Psoas muscle (tissue), 8 donors: ENCODE data around the gene DHCR24. TPM values are rescaled to one million over a fixed set of nuclear protein-coding genes. Genes with fewer than 3 reads are reported as not detected.

Experiments used
- ATAC-seq, 4 donors: fragments of 200-7000 bp; cut with Tn5 transposase; one replicate each; pipeline ENCODE4 v1.9.1; 2020; ENCODE audit warnings: moderate library complexity in 3 of 4, mild to moderate bottlenecking in 2 of 4
- DNase-seq, 2 donors: peaks; one replicate each; pipeline ENCODE4 v3.0.0-alpha.2; 2020
- H3K27ac ChIP-seq: fragments of 200-600 bp; one replicate; pipeline ENCODE4 v1.8.0; 2022
- H3K27me3 ChIP-seq, 3 donors: fragments of 200-600 bp in 1 of 3; one replicate each; pipeline versions ENCODE4 v1.6.1 to v1.8.0; 2013 to 2022; ENCODE audit warnings: low read length in 2 of 3, mild to moderate bottlenecking in 2 of 3, moderate library complexity in 1 of 3; ENCODE audit not compliant: insufficient read depth in 3 of 3
- H3K36me3 ChIP-seq, 2 donors: fragments of 200-600 bp in 1 of 2; one replicate each; pipeline versions ENCODE4 v1.6.1 to v1.8.0; 2013 to 2022; ENCODE audit warnings: low read depth in 1 of 2, mild to moderate bottlenecking in 1 of 2, moderate library complexity in 1 of 2; ENCODE audit not compliant: insufficient read depth in 1 of 2
- H3K4me1 ChIP-seq: fragments of 200-600 bp; one replicate; pipeline ENCODE4 v1.8.0; 2022
- H3K4me3 ChIP-seq: fragments of 200-600 bp; one replicate; pipeline ENCODE4 v1.8.0; 2022; ENCODE audit warnings: mild to moderate bottlenecking
- H3K9me3 ChIP-seq: fragments of 200-600 bp; one replicate; pipeline ENCODE4 v1.8.0; 2022
- WGBS, 3 donors: extraction: QIAGEN DNeasy Blood & Tissue Kit; methylation state at CpG; one replicate each; pipeline versions ENCODE4 v1.1.6 to v1.1.7; 2013; 5-methylcytosine and 5-hydroxymethylcytosine counted together
- intact Hi-C, 2 donors: fragments of 100-400 bp; cut with DNase I; formaldehyde crosslinking; loops; one replicate each; pipeline versions ENCODE4 v1.11.0 to v1.14.2; 2022
- polyA plus RNA-seq, 3 donors: library from polyadenylated mRNA; stranded (reverse); fragments of 200-250 nt; gene quantifications; one replicate each; pipeline ENCODE4 v1.2.3, GENCODE V29; 2013
- total RNA-seq, 4 donors: library from RNA; stranded (reverse); fragmentation: NEBNext Ultra II Directional in 2 of 4; extraction: Animal tissue kit (Norgen Biotek cat#: 25700) in 2 of 4; gene quantifications; one replicate each; pipeline versions ENCODE4 v1.2.1 to v1.2.4, GENCODE V29; 2021 to 2023
- TF ChIP-seq, protein P1 (sequence below): fragments of 200-600 bp; IDR thresholded peaks from one replicate; pipeline ENCODE4 v1.8.0; 2022; ENCODE audit warnings: antibody characterized with exemption
- donor health status: healthy with polysubstance abuse.
- donor health status: DM: no; HTN: no; CAD: no; lungs with moderate emphysema.
- donor health status: Bipolar disorder and iron deficiency.
- donor health status: healthy.
- donor health status: DM: yes; HTN: yes; CAD: no.
- donor health status: DM: no; HTN: no; CAD: no.
- donor health status: DM: no; HTN: no; CAD: no.
- donor health status: DM: yes; HTN: yes; CAD: no.

DHCR24 gene
- total and polyA plus RNA-seq, 7 donors: 8.8 to 215 (median 117) TPM

DNA sequence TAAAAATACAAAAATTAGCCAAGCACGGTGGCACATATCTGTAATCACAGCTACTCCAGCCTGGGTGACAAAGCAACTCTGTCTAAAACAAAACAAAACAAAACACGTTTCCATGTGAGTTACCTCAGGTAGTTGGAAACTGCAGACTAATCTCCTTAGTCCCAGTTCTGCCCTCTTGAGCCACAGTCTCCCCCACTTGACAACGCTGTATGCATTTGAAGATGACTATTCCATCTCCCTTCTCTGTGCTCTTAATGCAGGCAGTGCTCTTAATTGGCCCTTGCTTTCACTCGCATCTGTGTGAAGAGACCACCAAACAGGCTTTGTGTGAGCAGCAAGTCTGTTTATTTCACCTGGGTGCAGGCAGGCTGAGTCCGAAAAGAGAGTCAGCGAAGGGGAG is 19.6 kb upstream of the DHCR24 start:
- no peaks in the 10 kb centered on the region for H3K9me3 ChIP-seq
- no peaks in the 10 kb centered on the region for H3K36me3 ChIP-seq
- no peaks in the 10 kb centered on the region for H3K4me1 ChIP-seq
- intact Hi-C loops: no loop called here
- 91 to 93% (median 91%) methylated on average over 6 of the region's 6 CpGs for WGBS, 3 donors
- no peaks in the 10 kb centered on the region for H3K27me3 ChIP-seq
- ATAC-seq (no peak), DNase-seq (no peak)
- no peak overlapping the region for H3K27ac ChIP-seq
- TF ChIP-seq, protein P1, sequence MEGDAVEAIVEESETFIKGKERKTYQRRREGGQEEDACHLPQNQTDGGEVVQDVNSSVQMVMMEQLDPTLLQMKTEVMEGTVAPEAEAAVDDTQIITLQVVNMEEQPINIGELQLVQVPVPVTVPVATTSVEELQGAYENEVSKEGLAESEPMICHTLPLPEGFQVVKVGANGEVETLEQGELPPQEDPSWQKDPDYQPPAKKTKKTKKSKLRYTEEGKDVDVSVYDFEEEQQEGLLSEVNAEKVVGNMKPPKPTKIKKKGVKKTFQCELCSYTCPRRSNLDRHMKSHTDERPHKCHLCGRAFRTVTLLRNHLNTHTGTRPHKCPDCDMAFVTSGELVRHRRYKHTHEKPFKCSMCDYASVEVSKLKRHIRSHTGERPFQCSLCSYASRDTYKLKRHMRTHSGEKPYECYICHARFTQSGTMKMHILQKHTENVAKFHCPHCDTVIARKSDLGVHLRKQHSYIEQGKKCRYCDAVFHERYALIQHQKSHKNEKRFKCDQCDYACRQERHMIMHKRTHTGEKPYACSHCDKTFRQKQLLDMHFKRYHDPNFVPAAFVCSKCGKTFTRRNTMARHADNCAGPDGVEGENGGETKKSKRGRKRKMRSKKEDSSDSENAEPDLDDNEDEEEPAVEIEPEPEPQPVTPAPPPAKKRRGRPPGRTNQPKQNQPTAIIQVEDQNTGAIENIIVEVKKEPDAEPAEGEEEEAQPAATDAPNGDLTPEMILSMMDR: no peak
- no peak overlapping the region for H3K4me3 ChIP-seq

DNA sequence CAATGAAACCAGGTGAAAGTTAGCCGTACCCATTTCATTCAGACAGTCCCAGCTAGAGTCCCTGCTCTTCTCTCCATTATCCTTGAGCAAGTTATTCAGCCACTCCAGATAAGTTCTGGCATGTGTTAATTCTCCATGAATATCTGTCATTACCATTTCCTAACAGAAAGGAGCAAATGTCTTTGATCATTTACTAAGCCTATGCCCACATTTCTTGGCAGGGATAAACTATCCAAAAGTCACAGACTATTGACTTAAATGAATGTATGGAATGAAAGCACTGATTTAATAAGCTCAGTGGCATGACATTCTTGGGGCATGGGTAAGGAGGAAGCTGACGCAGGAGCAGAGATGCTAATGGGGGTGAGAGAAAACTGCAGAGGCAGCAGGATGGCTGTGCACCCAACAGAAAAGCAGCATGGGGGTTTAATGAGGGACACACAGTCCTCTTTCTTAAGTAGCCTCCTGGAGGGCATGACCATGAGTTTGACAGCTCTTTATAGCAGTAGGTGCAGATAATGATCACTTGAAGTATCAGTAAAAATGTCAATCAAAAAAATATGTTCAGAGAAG is 17.6 kb upstream of the DHCR24 start:
- H3K27me3 ChIP-seq: no peaks in the 10 kb centered on the region
- 65 to 71% (median 71%) methylated on average over 2 of the region's 2 CpGs for WGBS, 3 donors

DNA sequence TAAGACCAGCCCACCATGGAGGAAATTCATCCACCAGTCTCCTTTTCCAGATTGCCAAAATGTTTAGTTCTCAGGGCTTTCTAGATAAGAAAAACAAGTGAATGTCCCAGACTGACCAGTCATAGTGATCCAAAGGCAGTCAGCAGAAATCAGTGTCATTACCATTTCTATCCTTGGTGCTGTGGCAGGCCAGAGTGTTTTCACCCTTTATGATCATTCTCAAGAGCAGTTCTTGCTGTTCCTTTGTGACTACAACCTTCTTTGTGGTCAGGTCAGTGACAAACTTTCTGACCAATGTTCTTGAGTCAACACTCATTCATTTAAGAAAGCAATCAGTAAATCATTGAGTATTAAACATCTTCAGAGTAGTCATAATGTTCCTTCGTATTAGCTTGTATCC is 7.3 kb upstream of the DHCR24 start:
- Histone ChIP-seq H3K27me3 (no peaks in the 10 kb centered on the region), H3K27ac (no peak overlapping the region), H3K4me3 (no peak overlapping the region), H3K4me1 (no peaks in the 10 kb centered on the region), H3K36me3 (no peaks in the 10 kb centered on the region), H3K9me3 (no peaks in the 10 kb centered on the region)
- ATAC-seq (no peak), DNase-seq (no peak)
- TF ChIP-seq, protein P1: no peak
- 93 to 94% (median 93%) methylated on average over 1 of the region's 1 CpG for WGBS, 3 donors
- intact Hi-C loops: no loop called here

More for the DNA sequence above, 17.6 kb upstream of the DHCR24 start:
- DNase-seq (no peak), ATAC-seq (no peak)
- Histone ChIP-seq H3K4me3 (no peak overlapping the region), H3K4me1 (no peaks in the 10 kb centered on the region), H3K9me3 (no peaks in the 10 kb centered on the region), H3K27ac (no peak overlapping the region), H3K36me3 (no peaks in the 10 kb centered on the region)
- TF ChIP-seq, protein P1: no peak
- intact Hi-C loops: no loop called here

DNA sequence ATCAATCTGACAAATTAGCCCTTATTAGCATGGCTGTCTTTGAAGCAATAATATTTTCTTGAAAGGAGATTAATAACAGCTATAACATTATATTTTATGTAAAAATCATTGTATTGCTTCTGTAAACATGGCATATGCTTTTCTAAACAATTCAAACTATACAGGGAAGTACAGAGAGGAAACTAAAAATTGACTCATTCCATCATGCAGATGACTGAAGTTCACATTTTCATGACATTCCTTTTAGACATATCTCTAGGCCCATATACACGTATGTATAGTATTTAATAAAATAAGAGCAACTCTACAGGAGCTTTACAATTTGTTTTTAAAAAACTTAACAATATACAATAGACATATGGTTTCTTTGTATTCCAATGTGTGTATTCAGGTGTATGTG is 5.6 kb upstream of the DHCR24 start:
- intact Hi-C loops: no loop called here
- no peaks in the 10 kb centered on the region for H3K4me1 ChIP-seq
- H3K27me3 ChIP-seq: no peaks in the 10 kb centered on the region
- no peak for ATAC-seq
- 74 to 80% (median 79%) methylated on average over 1 of the region's 1 CpG for WGBS, 3 donors
- TF ChIP-seq, protein P1: no peak
- DNase-seq: no peak
- no peaks in the 10 kb centered on the region for H3K9me3 ChIP-seq
- no peaks in the 10 kb centered on the region for H3K36me3 ChIP-seq
- no peak overlapping the region for H3K27ac ChIP-seq
- no peak overlapping the region for H3K4me3 ChIP-seq

DNA sequence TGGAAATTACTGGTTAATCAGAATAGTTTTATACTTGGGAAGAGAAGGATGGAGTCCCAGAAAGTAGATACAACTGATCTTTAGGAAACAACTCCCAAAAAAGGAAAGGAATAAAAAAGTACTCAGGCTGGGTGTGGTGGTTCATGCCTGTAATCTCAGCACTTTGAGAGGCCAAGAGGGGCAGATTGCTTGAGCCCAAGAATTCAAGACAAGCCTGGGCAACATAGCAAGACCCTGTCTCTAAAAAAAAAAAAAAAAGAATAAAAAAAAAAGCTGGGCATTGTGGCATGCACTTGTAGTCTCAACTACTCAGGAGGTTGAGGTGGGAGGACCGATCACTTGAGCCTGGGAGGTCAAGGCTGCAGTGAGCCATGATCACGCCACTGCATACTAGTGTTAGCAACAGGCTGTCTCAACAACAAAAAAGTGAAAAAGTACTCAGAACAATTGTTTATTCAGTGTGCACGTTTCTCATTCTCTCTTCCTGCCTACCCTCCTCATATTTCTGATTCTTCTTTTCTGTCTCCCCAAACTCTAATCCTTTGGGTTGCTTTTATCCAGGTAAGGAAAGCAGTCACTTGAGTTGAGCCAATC is 2.2 kb upstream of the DHCR24 start:
- DNase-seq (no peak), ATAC-seq (no peak)
- 78 to 82% (median 80%) methylated on average over 3 of the region's 3 CpGs for WGBS, 3 donors
- Histone ChIP-seq H3K27me3 (no peaks in the 10 kb centered on the region), H3K36me3 (no peaks in the 10 kb centered on the region), H3K27ac (no peak overlapping the region), H3K4me3 (no peak overlapping the region), H3K9me3 (no peaks in the 10 kb centered on the region), H3K4me1 (peaks cover 17% of the 10 kb centered on the region)
- TF ChIP-seq, protein P1: no peak
- intact Hi-C loops: loop anchor here (5.0 kb wide), 2 partner anchors 38 to 53 kb away; no protein-coding TSS in a partner anchor
